GM12865 (cell line): ENCODE results near the gene NFIA.
"Not testable (repeated sequence)": the region's sequence is repeated elsewhere in the genome, so short reads cannot be mapped to it uniquely, and the experiment has no call there.

Source experiments
- DNase-seq: peaks from one replicate; pipeline ENCODE4 v3.0.0; 2010; ENCODE audit warnings: low read depth
- H3K4me3 ChIP-seq: 2 replicates; pipeline ENCODE4 v1.5.1; 2011; ENCODE audit warnings: mild to moderate bottlenecking, low read depth, low read length, control low read depth
- CTCF ChIP-seq: IDR thresholded peaks from 2 replicates; pipeline ENCODE4 v1.5.1; 2011; ENCODE audit warnings: low read length, control low read depth, low read depth, inconsistent platforms; ENCODE audit not compliant: insufficient read depth; ENCODE audit errors: missing control alignments

Gene NFIA

GRCh38 chr1:61122389-61122788, 40.0 kb downstream of the NFIA start:
- no peak for DNase-seq
- TF ChIP-seq CTCF, result no peak
- H3K4me3 ChIP-seq, result no peak overlapping the region

GRCh38 chr1:61123326-61123725, 41.0 kb downstream of the NFIA start:
- H3K4me3 ChIP-seq, result no peak overlapping the region
- no peak for DNase-seq
- no peak for TF ChIP-seq CTCF

GRCh38 chr1:61124078-61124477, 41.7 kb downstream of the NFIA start:
- no peak for DNase-seq
- no peak overlapping the region for H3K4me3 ChIP-seq
- no peak for TF ChIP-seq CTCF

- TF ChIP-seq CTCF, result no peak
- DNase-seq, result no peak
- H3K4me3 ChIP-seq, result no peak overlapping the region
Observed at GRCh38 chr1:61124696-61125095, 42.3 kb downstream of the NFIA start.

GRCh38 chr1:61125263-61125662, 42.9 kb downstream of the NFIA start:
- TF ChIP-seq CTCF, result no peak
- DNase-seq, result no peak
- no peak overlapping the region for H3K4me3 ChIP-seq

- H3K4me3 ChIP-seq, result no peak overlapping the region
- no peak for TF ChIP-seq CTCF
- DNase-seq, result no peak
Observed at GRCh38 chr1:61125895-61126294, 43.5 kb downstream of the NFIA start.

GRCh38 chr1:61126843-61127242, 44.5 kb downstream of the NFIA start:
- DNase-seq, result not testable (repeated sequence)

More at GRCh38 chr1:61126843-61127242, 44.5 kb downstream of the NFIA start:
- not testable (repeated sequence) for H3K4me3 ChIP-seq
